NCI-H446 (cell line): ENCODE measurements around the gene ZSCAN5A.
"Not testable (repeated sequence)": the region's sequence is repeated elsewhere in the genome, so short reads cannot be mapped to it uniquely, and the experiment has no call there.

ENCODE experiments used
- DNase-seq, 2 experiments: peaks; one replicate each; lab custom pipeline; 2025; lab: John Stamatoyannopoulos, UW

ZSCAN5A gene, protein sequence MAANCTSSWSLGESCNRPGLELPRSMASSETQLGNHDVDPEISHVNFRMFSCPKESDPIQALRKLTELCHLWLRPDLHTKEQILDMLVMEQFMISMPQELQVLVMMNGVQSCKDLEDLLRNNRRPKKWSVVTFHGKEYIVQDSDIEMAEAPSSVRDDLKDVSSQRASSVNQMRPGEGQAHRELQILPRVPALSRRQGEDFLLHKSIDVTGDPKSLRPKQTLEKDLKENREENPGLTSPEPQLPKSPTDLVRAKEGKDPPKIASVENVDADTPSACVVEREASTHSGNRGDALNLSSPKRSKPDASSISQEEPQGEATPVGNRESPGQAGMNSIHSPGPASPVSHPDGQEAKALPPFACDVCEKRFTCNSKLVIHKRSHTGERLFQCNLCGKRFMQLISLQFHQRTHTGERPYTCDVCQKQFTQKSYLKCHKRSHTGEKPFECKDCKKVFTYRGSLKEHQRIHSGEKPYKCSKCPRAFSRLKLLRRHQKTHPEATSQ

DNA sequence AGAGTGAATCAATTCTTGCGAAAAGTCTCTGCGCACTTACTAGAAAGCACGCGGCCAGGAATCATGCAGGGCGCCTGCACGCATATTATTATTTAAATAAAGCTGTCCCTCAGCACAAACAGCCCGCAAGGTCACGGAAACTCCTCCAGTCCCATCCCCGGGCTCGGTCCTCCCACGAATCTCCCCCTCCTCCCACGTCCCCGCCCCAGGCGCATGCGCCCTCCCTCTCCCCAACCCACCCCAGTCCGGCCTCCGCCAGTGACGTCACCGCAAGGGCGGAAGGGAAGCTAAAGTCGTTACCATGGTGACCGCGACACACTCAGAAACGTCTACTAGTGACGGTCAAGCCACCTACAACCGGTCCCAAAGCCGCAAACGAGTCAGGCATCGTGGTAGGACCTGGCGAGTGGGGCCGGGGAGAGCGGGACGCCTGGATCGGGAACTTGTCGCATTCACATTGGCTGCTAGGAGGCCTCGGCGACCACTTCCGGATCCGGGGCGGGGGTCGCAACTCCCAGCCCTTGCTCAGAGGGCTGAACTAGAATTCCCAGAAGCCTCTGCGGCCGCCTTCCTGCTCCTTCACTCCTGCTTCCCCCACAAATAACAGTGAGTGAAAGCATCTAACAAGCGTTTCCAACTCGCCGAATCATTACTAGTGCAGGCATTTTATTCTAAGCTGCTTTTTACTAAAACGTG, at the start of gene ZSCAN5A:
Gene ZSCAN5A, minus strand, starts transcription at position 459 of the 696 bp plus-strand sequence. CDS start 89,793 bp downstream, outside the sequence.
- peak; percentile 96 to 97 for DNase-seq

DNA sequence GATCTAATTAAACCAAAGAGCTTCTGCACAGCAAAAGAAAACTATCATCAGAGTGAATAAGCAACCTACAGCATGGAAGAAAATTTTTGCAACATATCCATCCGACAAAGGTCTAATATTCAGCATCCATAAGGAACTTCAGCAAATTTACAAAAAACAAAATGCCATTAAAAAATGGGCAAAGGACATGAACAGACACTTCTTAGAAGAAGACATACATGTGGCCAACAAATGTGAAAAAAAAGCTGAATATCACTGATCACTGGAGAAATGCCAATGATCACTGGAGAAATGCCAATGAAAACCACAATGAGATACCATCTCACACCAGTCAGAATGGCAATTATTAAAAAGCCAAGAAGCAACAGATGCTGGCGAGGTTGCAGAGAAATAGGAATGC, 46.2 kb upstream of the ZSCAN5A start:
- no peak for DNase-seq

DNA sequence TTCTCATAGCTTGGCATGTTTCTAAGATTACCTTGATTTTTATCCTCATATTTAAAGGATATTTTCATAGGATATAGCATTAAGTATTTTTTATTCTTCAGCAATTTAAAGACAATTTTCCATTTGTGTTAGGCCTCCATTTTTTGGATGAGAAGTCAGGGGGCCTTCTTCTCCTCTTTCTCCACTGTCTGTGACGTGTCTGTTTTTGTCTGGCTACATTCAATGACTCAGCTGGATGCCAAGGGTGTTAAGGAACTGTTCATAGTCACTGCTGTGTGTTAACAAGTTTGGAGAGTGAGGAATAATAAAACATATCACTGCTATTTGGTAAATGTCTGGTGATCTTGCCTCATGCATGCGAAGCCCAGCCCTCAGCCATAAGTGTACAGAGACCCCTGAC, 42.3 kb upstream of the ZSCAN5A start:
- DNase-seq: no peak

DNA sequence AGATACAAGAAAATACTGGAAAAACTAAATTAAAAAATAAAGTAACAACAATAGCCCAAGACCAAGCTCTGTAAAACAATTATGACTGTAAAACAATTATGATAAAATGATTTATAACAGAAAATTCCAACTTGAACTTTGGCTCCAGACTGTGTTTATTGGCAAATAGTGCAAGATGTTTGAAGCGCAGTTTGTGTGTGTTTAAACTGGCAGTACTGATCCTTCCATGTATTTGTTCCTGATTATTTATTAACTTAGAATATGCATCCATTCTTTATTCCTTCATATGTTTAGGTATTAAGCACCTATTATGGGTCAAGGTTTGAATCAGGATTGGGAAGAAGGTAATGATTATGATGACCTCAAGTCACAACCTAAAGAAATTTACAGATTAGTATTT, 40.9 kb upstream of the ZSCAN5A start:
- no peak for DNase-seq

DNA sequence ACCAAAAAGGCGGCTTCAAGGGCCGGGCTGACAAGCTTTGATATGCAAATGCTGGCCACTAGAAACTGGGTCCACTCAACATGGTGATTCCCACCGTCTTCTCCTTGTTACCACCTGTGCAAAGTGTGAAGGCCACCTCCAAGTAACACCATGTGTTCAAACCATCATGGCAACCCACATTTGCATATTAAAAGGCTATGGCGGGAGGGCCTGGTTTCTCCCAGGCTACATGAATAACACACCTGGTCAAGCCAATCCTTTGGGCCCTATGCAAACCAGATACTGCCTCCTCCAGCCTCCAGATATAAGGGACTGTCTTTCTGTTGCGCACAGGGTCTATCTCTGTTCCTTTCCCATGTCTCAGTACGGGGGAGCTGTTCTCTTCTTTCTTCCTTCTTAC, 36.6 kb upstream of the ZSCAN5A start:
- no peak for DNase-seq

DNA sequence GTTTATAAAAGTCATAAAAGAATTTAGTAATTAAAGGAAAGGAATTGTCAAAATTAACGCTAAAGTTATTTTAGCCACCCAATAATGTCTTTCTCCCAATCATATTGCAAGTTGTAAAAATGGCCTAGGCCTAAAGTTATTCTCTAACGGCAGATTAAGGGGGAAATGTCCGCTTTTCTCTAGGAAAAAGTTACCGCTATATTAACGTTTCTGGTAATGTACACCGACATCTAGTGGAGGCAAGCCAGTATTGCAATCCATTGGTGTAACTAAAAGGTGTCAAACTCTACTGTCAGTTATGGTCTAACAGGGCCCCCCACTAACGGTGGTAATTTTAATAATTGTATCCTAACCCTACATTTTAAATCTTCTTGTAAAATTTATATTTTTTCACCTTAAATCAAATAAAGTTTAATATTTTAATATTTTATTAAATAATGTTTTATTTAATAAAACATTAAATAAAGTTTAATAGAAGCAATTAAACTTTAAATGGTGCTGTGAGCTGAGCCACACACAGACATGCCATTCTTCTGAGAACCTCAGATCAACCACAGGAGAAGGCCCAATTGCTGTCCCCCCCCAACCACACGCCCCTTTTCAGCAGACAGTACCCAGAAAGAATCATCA, 35.9 kb upstream of the ZSCAN5A start:
- DNase-seq: peak; percentile 1 to 74

DNA sequence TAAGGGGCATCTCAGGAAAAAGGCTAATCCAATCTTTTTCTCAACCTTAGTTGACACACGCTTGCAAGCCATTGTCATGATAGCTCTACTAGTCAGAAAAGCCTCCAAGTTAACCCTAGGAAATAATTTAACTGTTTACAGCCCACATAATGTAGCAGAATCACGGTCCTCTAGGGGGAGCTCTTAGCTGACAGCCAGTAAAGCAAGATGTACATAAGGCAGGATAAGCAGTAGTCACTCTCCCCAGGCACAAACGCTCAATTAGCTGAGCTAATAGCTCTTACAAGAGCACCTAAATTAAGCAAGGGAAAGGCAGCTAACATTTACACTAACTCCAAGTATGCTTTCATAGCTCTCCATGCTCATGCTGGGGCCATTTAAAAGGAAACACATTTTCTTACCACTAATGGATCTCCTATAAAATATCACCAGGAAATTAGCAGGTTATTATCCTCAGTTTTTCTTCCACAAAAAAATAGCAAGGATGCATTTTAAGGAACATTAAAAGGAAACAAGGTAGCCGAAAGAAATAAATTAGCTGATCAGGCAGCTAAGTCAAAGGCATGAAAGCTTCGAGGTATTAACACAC, 33.7 kb upstream of the ZSCAN5A start:
- DNase-seq: no peak

DNA sequence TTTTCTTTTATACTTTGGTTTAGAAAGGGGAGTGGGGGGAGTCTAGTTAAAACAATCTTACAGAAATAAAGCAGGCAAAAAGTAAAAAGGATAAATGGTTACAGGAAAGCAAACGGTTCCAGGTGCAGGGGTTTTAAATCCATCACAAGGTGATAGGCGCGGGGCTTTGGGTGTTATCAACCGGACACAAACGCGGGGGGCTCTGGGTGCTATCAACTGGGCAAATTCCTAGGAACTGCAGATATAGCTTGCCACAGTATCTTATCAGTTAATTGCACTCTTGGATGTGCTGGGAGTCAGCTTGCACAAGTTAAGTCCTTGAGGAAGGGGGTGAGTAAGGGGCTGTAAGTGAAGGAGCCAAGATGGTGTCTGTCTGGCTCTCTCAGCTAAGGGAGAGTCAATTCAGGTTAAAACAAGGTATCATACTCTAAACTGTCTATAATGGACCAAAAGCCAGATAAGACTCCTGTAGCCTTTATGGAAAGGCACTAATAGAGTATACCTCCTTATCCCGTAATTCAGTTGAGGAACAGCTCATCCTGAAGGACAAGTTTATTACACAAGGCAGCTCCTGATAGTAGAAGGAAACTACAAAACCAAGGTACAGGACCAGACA, 32.6 kb upstream of the ZSCAN5A start:
- no peak for DNase-seq

DNA sequence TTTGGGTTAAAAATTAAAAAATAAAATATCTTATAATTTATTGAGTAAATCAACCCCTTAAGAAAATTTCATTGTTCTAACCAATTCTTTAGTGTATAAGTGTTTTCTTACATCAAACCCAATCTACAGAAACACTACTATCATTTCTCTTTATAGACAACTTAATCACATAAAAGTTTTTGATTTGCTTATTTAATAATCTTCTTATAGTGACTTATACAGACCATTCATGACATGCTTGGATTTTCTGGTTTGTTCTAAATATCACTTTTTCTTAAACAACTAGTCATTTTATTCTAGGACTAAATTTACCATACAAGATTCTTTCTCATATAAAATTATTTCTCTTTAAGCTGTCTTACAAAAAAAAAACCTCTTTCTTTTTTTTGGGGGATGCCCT, 27.3 kb upstream of the ZSCAN5A start:
- no peak for DNase-seq

DNA sequence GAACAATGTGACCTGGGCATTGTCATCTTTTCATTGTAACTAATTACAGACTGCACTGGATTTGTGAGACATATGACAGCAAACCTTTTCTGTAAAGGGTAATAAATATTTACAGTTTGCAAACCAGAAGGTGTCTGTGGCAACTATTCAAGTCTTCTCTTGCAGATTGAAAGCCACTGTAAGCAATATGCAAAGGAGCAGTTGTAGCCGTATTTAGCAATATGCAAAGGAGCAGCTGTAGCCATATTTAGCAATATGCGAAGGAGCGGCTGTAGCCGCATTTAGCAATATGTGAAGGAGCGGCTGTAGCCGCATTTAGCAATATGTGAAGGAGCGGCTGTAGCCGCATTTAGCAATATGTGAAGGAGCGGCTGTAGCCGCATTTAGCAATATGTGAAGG, 24.4 kb upstream of the ZSCAN5A start:
- not testable (repeated sequence) for DNase-seq

DNA sequence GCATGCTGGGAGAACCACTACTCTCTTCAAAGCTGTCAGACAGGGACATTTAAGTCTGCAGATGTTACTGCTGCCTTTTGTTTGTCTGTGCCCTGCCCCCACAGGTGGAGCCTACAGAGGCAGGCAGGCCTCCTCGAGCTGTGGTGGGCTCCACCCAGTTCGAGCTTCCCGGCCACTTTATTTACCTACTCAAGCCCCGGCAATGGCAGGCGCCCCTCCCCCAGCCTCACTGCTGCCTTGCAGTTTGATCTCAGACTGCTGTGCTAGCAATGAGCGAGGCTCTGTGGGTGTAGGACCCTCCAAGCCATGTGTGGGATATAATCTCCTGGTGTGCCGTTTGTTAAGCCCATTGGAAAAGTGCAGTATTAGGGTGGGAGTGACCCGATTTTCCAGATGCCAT, 22.4 kb upstream of the ZSCAN5A start:
- DNase-seq: not testable (repeated sequence)

DNA sequence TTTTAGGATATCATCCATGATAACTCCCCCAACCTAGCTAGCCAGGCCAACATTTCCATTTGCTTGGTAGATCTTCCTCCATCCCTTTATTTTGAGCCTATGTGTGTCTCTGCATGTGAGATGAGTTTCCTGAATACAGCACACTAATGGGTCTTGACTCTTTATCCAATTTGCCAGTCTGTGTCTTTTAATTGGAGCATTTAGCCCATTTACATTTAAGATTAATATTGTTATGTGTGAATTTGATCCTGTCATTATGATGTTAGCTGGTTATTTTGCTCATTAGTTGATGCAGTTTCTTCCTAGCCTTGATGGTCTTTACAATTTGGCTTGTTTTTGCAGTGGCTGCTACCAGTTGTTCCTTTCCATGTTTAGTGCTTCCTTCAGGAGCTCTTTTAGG, 20.7 kb upstream of the ZSCAN5A start:
- DNase-seq: not testable (repeated sequence)

DNA sequence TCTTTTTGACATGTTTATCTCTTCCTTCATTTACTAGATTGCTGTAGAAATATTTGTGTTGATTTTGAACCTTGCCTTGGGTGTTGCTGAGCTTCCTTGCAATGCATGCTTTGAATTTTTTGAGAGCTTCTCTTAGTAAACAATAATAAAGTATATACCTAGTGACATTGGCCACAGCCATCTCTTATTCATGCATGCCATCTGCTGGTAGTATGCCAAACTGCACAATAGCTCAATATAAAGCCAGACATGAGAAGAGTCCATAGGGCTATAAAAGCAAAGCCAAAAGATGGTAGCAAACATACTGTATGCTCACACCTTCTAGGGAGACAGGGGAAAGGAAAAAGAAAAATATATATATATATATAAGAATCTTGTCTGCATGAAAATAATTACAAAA, 18.9 kb upstream of the ZSCAN5A start:
- peak; percentile 13 to 42 for DNase-seq

DNA sequence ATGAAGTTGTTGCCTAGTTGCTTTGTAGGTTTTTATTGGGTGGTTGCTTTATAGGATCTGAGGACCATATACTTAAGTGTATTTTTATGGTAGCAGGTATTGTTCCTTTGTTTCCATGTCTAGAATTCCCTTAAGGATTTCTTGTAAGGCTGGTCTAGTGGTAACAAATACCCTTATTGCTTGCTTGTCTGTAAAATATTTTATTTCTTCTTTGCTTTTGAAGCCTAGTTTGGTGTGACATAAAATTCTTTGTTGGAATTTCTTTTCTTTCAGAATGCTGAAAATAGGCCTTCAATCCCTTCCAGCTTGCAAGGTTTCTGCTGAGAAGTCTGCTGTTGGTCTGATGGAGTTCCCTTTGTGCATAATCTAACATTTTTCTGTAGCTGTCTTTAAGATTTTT, 18.1 kb upstream of the ZSCAN5A start:
- DNase-seq: no peak

DNA sequence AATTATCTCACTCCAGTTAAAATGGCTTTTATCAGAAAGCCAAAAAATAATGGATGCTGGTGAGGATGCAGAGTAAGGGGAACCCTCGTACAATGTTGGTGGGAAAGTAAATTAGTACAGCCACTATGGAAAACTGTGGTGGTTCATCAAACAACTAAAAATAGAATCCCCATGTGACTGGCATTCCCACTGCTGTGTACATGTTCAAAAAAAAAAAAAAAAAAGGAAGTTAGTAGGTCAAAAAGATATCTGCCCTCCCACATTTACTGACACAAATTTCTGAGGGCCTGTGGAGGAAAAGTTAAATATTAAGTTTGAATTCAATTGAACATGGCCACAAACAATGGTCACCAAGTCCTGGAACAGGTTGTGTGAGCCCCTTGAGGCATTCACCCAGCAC, 9.8 kb upstream of the ZSCAN5A start:
- DNase-seq: no peak

DNA sequence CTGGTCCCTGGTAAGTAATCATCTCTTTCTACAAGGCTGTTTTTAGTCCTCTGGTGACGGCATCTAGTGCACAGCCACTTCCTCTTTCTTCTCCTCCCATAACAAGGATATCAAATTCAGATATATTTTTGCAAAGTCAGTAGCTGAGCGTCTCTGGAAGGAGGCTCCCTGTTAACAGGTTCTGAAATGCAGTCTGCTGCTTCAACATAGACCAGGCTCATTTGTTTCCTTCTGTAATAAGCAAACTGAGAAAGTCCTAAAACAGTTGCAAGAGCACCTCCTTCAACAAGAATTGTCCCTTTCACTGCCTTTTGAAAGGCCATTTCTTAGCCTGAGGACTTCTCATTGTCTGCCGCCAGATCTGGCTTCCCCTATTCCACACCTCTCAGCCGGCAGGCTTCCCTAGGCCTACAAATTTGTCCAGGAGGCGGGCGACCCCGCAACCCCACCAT, 7.4 kb upstream of the ZSCAN5A start:
- DNase-seq: no peak

DNA sequence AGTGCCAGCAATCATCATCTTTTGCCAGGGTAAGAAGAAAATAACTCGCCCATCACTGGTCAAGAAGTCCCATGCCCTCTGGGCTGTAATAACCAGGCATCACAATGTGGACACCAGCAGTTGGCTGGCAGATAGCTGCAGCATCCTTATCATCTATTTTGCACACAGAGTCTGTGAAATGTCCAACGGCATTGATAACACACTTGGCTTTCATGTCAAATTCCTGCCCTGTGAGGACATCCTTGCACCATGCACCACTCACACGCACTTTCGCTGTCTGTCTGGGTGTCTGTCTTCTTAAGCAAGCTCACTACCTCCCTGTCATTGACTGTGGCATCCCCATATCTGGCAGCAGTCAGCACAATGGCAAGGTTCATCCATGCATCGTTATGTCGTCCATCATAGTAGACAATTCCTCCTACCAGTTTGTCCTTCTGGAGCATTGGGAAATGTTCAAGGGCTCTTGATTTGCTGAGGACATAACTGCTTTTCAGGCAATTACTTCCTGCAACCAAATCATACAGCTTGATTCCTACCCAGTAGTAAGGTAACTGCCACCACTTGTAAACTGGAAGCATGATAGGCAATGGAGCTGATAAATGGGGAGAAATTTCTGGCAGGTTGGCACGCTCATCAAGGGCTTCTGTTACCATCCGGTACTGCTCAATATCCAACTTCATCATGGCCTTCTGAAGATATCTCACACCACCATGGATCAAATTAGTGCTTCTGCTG, 6.8 kb upstream of the ZSCAN5A start:
- DNase-seq: no peak

DNA sequence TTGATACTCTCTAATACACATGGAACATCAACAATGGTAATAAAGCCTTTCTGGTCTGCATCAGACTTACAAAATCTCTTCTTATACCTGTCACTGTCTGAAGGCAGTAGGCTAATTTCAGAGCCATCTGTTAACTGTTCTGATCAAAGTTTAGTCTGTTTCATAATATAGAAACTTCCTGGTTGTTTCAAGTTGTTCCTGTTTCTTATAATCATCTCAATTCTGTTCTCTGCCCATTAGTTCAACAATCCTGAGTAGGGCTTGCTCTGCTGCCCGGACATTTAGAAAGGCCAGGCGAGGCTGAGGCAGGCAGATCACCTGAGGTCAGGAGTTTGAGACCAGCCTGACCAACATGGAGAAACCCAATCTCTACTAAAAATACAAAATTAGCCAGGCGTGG, 5.4 kb upstream of the ZSCAN5A start:
- DNase-seq: no peak

DNA sequence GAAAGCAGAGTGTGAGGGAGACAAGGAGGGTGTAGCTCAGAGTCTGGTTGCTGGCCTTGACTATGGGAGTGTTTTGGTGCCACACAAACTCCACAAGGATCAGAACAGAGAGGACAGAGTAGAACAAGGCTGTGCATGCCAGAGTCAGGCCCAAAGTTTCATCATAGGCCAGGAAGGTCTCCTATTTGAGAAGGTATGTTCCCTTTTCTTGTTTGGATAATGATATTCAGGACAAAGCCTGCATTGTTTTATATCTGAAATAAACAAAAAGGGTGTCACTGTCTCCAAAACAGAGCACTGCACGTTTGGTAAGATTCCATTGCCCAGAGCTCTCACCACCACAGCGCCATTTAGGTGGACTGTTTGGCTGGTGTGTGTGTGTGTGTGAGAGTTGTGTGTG, 3.1 kb upstream of the ZSCAN5A start:
- DNase-seq: no peak

DNA sequence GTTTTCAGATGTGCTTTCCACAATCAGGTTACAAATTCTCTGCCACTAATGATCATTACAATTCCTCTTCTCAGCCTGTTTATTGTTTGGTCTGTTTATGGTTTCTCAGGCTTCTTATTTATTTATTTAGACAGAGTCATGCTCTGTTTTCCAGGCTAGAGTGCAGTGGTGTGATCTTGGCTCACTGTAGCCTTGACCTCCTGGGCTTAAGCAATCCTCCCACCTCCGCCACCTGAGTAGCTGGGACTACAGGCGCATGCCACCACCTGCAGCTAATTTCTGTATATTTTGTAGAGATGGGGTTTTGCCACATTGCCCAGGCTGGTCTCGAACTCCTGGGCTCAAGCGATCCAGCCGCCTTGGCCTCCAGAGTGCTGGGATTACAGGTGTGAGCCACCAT, 2.1 kb upstream of the ZSCAN5A start:
- DNase-seq: no peak
